NK-92 treated with Interleukin-12 subunit alpha and Interleukin-12 subunit beta, amount 100 ng/mL, for 24 hours (cell line): ENCODE data around the gene SLC22A23.

Experiments used
- DNase-seq: peaks from one replicate; lab custom pipeline; 2025; lab: John Stamatoyannopoulos, UW

The SLC22A23 gene

DNA sequence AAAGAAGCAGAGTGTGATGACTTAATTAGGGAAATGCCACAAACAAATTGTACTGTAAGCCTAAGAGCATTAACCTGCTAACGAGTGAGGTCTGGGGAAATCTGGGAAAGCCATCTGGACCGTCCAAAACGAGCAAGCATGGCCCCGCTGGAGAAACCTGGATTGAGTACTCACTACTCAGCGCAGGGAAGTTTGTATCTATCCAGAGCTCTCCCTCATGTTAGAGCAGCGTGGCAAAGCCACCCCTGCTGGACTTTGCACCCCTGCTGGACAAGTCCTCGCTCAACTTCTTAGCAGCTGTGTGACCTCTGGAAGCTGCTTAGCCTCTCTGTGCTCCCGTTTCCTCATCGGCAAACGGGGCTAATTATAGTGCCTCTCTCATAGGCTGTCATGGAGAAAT lies 160.8 kb downstream of the SLC22A23 start:
- DNase-seq = no peak

DNA sequence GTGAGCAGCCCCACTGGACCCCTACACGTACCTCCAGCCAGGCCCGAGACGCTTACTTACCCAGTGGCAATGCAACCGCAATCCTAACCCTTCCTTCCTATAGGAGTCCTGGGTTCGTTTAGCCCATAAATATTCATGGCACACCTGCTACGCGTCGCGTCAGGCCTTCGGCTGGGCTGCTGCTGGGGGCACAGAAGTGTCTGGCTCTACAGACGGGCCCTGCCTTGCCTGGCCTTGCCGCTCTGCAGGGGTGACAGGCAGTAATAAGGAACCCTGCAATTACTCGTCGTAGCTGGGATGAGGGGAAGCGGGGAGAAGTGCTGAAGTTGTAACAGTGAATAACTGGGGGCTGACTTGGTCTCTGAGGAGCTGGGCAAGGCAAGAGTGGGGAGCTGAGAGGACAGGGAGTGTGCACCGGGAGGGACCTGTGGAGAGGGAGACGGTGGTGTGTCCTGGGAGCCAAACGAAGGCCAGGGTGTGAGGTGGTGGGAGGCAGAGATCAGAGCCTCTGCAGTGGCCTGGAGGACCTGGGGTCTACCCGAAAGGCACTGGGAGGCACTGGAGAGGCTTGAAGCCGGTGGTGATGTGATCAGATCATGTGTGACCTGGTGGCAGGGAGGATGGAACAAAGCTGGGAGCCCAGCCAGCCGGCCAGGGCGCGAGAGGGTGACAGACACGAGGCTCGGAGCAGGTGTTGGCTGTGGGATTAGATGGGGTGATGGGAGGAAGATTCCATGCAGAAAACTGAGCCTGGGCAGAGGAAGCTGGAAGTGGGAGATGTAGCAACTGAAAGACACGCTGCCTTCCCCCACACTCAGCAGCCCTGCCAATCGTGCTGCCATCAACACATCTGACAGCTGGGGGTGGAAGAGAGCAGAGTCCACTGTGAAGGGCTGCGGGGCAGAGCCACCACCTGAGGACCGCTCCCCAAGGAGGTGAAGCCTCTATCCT lies 161.7 kb downstream of the SLC22A23 start:
- no peak for DNase-seq

DNA sequence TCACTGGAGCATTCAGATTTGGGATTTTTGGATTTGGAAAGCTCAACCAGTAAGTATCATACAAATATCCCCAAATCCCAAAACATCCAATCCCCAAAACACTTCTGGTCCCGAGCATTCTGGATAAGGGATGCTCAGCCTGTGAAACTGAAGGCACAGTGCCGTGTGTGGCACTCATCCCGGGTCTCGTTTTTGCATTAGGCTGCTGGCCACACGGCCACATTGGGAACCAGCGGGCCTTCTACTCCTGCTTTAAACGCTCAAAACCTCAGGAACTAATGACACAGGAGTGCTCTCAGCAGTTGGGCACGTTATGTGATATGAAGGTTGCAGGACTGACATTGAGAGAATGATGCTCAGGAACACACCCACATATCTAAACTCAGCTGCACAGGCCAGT lies 162.5 kb downstream of the SLC22A23 start:
- DNase-seq = no peak

DNA sequence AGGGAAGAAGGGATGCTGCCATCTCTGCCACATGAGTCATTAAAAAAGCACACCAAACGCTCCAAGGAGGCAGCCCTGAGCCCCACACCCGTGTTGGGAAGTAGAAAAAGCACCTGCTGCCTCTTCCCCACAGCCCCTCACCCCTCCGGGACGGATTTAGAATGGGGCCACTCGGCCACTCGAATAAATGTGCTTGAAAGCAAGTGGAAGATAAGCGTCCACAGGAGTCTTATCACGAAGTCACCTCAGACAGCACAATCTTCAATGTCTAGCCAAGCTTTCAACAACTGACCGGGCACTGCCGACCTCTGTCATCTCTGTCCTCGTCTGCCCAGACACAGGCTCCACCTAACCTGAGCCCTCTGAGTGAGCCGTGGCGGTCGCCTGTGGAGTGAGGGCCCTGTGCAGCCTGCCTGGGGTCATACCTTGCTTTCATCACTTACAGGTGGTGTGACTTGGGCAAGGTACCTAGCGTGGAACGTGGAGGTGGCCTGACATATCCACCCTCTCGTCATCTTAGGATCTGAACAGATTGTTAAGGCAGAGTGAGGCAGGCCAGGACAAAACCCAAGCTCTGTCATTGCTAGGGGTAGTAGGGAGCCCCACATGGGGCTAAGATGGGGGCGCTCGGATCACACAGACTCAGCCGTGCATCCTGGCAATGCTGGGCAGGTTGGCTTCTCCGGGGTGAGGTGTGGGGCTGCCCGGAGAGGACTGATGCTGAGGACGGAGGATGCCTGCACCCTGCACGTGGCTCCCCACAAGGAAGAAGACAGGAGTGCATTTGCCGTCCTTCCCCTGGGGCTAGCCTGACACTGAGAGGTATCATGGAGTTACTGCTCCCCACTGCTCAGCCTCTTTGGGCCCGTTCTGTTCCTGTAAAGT lies 163.3 kb downstream of the SLC22A23 start:
- DNase-seq = no peak

DNA sequence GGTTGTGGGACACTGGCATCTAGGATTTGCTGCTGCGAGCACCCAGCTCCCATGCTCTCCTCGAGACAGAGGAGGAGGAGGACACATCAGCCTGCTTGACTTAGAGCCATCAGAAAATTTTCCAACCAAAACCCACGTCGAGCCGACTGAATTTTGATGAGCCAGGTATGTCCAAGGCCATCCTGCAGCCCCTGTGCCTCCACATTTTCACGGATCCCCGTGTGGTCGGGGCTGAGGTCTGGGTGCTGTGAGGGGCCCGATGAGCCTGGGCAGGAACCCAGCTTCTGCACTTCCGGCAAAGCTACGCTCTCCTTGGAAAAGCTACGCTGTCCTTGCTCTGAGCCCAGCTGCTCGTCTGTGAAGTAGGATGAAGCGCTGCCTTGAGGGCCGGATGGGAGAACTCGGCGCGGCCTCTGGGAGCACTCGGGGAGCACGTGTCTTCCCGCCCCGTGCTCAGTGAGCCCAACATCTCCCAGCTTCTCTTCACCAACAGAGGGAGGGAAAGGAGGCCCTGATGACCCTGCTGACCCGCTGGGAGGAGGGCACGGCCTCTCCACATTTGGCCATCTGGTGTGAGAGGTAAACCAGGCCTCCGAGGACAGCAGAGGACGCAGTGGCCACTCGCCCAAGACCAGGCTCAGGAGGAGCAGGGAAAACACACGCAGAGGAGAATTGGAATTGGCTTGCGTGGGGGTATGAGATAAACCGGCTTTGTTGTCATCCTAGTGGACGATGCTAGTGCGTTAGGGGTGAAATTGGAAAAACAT lies 164.2 kb downstream of the SLC22A23 start:
- no peak for DNase-seq

DNA sequence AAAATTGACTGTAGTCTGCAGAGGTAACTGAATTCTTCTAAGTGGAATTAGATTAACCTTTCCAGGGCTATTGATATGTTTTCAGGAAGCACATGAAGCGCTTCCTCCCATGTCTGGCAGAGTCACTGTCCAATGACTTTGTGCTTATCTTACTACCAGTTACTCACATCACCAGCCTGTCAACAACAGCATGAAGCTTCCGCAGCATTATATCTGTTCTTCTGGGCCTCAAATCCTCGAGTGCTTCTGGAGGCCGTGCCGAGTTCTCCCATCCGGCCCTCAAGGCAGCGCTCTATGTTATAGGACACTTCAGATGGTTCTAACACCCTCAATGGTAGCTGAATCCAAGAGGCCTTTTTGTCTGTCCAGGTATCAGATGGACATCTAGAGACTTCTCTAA lies 164.9 kb downstream of the SLC22A23 start:
- no peak for DNase-seq

DNA sequence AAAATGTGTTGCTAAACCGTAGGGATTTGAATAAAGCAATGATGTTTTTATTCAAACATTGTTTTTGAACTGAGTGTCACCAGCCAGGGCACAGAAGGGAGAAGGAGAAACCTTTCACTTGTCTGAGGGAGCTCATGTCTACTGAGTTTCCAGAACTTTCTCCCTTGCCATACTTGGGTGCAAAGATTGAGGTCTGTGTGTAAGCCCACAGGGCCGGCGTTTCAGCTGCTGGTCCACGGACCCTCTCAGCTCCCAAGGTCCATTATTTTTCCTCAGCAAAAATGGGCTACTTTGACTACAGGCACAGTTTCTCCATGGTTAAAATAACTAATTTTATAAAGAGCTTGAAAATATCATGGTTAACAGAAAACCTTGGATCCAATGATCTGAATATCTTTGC lies 165.5 kb downstream of the SLC22A23 start:
- DNase-seq = no peak

DNA sequence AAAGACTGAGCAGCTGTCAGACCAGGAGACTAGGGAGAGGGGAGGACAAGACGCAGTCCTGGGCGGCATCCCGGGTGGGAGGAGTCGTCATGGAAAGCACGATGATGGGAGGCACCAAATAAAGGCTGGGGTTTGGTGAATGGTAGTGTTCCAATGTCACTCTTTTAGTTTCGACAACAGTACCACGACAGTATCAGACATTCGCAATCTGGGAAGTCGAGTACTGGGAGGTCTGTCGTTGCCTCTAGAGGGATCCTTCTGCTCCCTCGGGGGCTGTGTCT lies 166.0 kb downstream of the SLC22A23 start:
- no peak for DNase-seq

DNA sequence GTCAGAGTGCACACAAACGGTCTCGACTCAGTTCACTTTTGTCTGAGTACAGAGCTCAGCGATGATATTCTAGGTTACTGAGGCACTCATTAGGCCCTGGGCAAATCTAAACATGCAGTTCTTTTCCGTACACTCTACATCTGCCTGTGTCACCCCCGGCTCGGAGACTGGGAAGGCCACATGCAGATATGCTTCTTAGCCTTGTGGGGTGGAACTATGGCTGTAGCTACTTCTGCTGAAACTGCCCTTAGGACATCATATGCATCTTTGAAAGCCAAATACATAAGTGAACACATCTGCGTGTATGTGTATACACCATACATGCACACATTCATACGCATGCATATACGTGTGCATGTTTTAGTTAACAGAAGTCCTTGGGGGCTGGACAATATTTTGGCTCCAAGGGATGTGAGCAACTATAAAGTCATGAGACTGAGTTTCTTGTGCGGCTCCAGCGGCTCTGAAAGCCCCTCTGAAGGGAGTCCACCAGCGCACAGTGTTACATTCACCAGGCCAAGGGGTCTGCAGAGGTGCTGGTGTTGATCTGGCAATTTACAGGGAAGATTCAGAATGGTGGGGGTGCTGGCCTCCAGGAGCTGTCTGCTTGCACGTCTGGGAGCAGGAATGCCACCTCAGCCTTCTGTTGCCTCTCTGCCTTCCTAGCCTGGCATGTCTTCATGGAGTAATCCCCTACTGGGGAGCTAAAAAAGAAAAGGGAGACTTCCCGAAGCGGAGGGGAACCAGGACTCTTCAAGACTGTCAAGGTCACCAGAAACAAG lies 166.5 kb downstream of the SLC22A23 start:
- DNase-seq = no peak

DNA sequence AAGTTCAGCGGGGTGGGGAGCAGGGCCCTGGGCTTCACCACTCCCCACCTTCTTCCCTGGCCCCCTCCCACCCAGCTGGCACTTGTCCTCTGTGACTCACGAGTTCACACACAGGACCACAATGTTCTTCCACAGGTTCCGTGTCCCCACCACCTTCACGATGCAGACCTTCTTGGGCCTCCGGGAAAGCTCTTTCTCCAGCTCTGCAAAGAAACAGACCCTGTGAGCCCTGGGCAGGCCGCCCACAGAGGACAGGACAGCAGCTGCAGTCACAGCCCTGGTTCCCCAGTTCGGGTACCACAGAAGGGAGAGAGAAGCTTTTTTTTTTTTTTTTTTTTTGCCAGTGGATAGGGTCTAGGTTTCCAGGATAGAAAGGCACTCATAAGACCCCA lies 167.2 kb downstream of the SLC22A23 start:
- DNase-seq = no peak

DNA sequence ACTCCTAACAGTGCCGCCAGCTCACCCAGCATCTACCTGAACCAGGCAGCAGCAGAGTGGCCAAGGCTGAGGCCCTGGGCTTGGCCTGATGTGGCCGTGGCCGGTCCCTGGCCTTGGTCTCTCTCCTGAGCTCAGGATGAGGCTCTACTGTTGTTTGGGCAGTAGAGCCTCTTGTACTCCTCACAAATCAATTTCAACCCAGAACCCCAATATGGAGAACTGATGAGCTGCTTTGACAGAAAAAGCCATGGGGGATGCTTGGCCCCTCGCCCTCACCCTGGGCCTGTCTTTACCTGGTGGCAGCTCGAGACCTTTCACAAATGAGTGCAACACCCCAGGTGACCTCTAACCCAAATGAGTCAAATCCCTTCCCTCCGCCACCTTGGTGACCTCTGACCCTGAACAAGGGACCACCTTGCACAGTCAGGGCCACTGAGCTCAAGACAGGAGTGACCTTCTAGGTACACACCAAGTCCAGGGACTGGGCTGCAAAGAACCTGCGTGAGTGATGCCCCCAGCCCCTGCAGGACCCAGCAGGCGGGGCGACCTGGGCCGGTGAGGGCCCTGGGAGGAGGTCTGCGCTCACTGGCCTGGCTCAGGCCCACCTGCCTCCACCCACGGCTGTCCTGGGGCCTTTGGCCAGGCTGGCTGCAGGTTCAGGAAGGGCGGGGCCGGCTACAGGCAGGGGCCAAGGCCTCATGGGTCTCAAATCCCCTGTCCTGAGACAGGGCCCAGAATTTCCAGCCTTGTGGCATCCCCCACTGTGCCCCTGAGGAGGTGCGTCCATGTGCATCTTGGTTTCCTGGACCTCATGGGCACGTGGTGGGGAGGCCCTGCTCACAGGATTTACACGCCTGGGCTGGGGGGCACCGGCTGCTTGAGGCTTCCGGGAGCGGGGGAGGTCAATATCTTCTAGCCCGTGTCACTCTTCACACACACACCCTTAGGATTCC lies 167.9 kb downstream of the SLC22A23 start:
- DNase-seq = no peak

DNA sequence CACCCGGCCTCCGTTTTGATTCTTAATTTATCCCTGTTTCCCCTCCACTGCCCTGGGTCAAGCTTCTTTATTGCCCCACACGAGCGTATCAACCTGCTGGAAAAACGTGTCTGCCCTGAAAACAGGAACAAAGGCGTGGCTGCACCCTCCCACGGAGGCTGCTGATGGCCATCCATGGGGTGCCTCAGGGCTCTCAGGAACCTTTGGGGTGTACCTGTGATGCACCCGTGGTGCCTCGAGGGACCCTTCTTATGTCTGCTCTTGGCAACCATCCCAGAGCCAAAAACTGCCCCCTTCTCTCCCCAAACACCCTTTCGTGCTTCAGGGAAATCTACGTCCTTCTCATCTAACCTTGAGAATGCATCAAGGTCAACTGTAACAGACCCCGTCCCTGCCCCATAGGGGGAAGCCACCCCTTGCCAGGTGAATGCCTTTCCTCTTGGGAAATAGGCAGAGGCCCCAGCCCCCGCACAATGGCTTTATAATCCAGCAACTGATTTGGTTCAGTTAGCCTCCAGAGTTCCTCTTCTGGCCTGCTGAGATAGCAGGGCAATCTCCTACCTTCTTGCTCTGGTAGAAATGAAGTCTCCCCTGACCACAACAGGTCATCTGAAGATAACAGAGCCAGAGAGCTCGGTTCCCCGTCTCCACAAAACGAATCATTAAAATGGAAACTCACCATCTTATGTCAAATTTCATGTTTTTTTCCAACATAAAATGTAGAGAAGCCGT lies 168.7 kb downstream of the SLC22A23 start:
- no peak for DNase-seq

DNA sequence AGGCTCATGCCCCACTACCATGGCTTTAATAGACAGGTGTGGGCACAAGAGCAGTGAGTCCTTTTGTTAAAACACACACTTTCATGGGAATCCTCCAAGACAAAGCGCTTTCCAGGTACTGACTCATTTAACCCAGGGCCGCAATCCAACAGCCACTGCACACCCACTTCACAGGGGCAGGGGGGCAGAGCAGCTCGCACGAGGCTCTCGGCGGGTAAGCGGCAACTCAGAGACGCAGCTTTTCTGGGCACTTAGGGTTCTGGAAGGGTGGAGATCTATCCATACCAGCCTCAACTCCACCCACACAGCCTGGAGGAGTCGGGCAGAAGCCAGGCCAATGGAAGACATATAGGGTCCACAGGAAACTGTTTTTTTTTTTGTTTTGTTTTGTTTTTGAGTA lies 169.5 kb downstream of the SLC22A23 start:
- DNase-seq = no peak

DNA sequence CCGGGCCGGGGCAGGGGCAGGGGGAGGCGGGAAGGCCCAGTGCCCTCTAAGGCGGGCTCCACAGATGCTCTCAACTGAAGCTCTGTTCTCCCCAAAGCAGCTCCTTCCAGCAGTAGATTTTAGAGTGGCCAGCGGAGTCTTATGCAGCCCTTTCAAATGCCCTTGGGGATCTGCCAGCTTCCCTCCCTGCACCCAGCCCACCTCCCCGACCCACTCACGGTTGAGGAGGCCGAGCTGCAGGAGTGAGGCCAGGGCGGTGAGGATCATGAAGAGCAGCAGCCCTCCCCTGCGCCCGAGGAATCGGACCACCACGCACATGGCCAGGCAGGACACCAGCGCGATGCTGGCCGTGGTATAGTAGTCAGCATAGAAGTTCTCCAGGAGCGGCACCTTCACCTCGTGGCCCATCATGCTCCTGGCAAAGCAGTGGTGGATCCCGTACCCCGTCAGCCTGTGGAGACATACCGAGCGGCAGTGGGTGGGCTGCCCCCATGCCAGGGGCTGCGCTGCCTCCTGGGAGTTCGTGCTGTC lies 170.1 kb downstream of the SLC22A23 start:
- DNase-seq = no peak

DNA sequence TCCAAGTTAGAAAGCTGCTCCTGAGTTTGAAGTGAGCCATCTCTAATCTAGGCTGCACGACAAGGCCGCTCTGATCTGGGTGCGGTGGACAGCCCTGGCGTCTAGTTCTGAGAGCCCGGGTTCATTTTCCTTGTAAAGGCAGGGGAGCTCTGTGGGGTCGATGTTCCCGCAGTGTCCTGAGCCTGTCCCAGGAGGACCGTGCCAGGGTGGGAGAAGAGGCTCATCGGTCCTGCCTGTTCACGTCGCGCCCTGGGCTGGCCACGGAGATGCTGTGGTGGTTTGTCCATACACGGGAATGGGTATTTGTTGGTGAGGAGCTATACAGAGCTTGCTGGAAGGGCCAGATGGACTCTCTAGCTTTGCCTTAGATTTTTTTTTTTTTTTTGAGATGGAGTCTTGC lies 171.1 kb downstream of the SLC22A23 start:
- no peak for DNase-seq

DNA sequence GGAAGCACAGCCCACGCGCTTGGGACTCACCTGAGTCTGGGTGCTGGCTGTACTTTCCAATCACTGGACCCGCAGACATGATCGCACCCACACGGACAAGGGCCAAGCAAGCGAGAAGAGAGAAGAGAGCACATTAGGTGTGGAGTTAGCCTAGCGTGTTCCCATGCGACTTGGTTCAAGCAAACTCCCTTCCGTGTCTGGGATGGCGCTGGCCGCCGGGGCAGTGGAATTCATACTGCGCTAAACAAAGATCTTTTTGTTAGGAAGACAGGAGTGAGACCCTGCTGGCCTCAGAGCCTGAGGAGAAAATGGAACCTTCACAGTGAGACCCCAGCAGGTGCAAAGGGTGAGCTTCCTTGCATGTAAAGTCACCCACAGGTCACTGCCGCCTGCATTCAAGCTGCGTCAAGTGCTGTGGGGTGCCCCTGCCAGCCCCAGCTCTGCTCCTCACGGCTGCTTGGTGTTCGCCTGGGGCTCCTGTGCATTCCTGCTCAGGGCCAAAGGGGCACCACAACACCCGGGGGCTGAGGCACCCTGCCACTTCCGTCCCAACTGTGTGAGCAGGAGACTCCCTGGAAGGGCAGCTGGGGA lies 171.7 kb downstream of the SLC22A23 start:
- DNase-seq = no peak

DNA sequence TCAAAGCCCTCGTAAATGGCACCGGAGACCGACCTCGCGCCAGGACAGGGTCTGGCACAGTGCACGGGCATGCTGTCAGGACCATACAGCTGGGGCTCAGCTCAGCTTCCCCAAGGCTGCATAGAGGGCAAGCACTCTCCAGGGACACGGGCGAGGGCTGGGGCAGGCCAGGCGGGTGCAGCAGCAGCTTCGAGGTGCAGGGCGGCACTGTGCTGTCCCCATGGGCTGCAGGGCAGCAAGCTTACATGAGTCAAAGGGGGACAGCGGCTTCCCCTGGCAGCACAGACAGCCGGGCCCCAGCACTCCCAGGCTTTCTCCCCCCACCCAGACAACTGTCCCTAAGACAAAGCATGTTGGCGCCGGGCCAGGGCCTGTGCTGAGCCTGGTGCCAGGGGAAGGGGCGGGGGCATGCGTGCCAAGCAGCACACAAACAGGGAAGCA lies 172.4 kb downstream of the SLC22A23 start:
- DNase-seq = no peak

DNA sequence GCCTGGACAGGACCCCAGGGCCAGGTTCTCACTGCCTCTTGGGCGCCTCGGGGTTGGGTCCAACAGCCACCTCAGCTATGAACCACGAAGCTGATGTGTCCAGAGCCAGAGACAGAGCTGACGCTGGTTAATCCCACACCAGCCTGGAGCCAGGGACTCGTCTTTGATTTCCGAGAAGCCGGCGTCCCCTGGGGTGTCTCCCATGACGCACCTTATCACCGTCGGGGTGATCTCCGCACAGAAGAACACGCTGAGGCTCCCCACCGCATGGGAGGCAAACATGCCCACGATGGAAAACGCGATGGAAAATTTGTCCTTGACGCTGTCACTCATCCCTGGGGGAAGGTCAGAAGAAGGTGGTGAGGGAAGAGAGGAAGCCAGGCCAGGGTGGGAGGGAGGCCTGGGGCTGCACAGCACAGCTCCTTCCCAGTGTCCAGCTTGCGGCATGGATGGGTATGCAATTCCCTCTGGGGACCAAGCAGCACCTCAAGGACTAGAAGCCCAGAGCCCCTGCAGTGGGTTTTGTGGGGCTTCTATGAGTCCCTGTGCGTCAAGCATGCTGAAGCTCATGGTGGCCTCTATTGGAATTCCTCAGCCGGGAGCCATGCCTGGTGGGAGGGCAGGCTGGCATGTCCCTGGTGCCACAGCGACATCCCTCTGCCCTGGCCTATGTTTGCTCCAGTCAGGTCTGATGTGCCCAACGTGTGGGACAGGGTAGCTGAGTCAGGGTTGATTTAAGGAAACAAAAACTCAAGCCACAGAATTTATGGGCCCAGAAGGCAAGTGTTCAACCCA lies 173.0 kb downstream of the SLC22A23 start:
- no peak for DNase-seq
